T1000 (cell line): ENCODE results near the gene OPHN1.
"Not testable (repeated sequence)": the region's sequence is repeated elsewhere in the genome, so short reads cannot be mapped to it uniquely, and the experiment has no call there.

Experiments used
- DNase-seq: peaks from one replicate; lab custom pipeline; 2025; ENCODE audit warnings: mixed read lengths; lab: John Stamatoyannopoulos, UW

The OPHN1 gene

GRCh38 chrX:68422478-68422877, 10.8 kb downstream of the OPHN1 start:
- DNase-seq, result no peak

GRCh38 chrX:68421636-68422035, 11.7 kb downstream of the OPHN1 start:
- no peak for DNase-seq

GRCh38 chrX:68420559-68420958, 12.7 kb downstream of the OPHN1 start:
- no peak for DNase-seq

GRCh38 chrX:68419975-68420374, 13.3 kb downstream of the OPHN1 start:
- no peak for DNase-seq

- no peak for DNase-seq
These were observed 15.6 kb downstream of the OPHN1 start for GRCh38 chrX:68417651-68418050.

GRCh38 chrX:68416592-68416991, 16.7 kb downstream of the OPHN1 start:
- DNase-seq, result no peak

GRCh38 chrX:68415316-68415715, 18.0 kb downstream of the OPHN1 start:
- no peak for DNase-seq

GRCh38 chrX:68413254-68413653, 20.0 kb downstream of the OPHN1 start:
- DNase-seq, result no peak

- DNase-seq, result no peak
These were observed 21.6 kb downstream of the OPHN1 start for GRCh38 chrX:68411729-68412128.

- DNase-seq, result no peak
These were observed 24.1 kb downstream of the OPHN1 start for GRCh38 chrX:68409194-68409593.

- no peak for DNase-seq
These were observed 29.8 kb downstream of the OPHN1 start for GRCh38 chrX:68403522-68403921.

GRCh38 chrX:68403038-68403437, 30.3 kb downstream of the OPHN1 start:
- no peak for DNase-seq

GRCh38 chrX:68402094-68402493, 31.2 kb downstream of the OPHN1 start:
- no peak for DNase-seq

GRCh38 chrX:68398291-68398690, 35.0 kb downstream of the OPHN1 start:
- DNase-seq, result no peak

- DNase-seq, result no peak
These were observed 36.3 kb downstream of the OPHN1 start for GRCh38 chrX:68396953-68397352.

GRCh38 chrX:68389419-68389960, 43.8 kb downstream of the OPHN1 start:
- not testable (repeated sequence) for DNase-seq

- no peak for DNase-seq
These were observed 45.5 kb downstream of the OPHN1 start for GRCh38 chrX:68387776-68388175.

- DNase-seq, result no peak
These were observed 49.8 kb downstream of the OPHN1 start for GRCh38 chrX:68383540-68383939.

- DNase-seq, result not testable (repeated sequence)
These were observed 55.7 kb downstream of the OPHN1 start for GRCh38 chrX:68377579-68377978.

GRCh38 chrX:68376373-68376772, 56.9 kb downstream of the OPHN1 start:
- DNase-seq, result no peak

GRCh38 chrX:68375803-68376202, 57.5 kb downstream of the OPHN1 start:
- no peak for DNase-seq

- DNase-seq, result no peak
These were observed 60.6 kb downstream of the OPHN1 start for GRCh38 chrX:68372665-68373064.

- no peak for DNase-seq
These were observed 63.7 kb downstream of the OPHN1 start for GRCh38 chrX:68369559-68369958.

GRCh38 chrX:68365341-68365740, 68.0 kb downstream of the OPHN1 start:
- DNase-seq, result no peak

GRCh38 chrX:68363984-68364383, 69.3 kb downstream of the OPHN1 start:
- no peak for DNase-seq
